ENCODE measurements around the gene MRPL49.
A peak's percentile ranks its signal among the peaks of the same experiment; 100 is the strongest.

The MRPL49 gene

GRCh38 chr11:65107078-65107477 is 15.0 kb upstream of the MRPL49 start:
- H3K4me1 ChIP-seq (ENCODE audit: control insufficient read depth, low read depth, low read length): no peaks in the 10 kb centered on the region
- H3K27ac ChIP-seq (ENCODE audit: low read length): no peak overlapping the region
- no peak overlapping the region for H3K9ac ChIP-seq (ENCODE audit: low read length)
- H3K4me3 ChIP-seq (ENCODE audit: low read length): no peak overlapping the region
- H3K9me3 ChIP-seq (ENCODE audit: control insufficient read depth, low read depth, low read length): no peaks in the 10 kb centered on the region
- H3K27me3 ChIP-seq (ENCODE audit: control insufficient read depth, insufficient read depth, low read length): no peaks in the 10 kb centered on the region
- no peaks in the 10 kb centered on the region for H3K36me3 ChIP-seq (ENCODE audit: control insufficient read depth, low read depth, low read length)

GRCh38 chr11:65107751-65108468 is 14.2 kb upstream of the MRPL49 start:
- no peaks in the 10 kb centered on the region for H3K36me3 ChIP-seq (ENCODE audit: control insufficient read depth, low read depth, low read length)
- no peaks in the 10 kb centered on the region for H3K9me3 ChIP-seq (ENCODE audit: control insufficient read depth, low read depth, low read length)
- H3K4me3 ChIP-seq (ENCODE audit: low read length): no peak overlapping the region
- H3K9ac ChIP-seq (ENCODE audit: low read length): no peak overlapping the region
- no peak overlapping the region for H3K27ac ChIP-seq (ENCODE audit: low read length)
- H3K27me3 ChIP-seq (ENCODE audit: control insufficient read depth, insufficient read depth, low read length): no peaks in the 10 kb centered on the region
- no peaks in the 10 kb centered on the region for H3K4me1 ChIP-seq (ENCODE audit: control insufficient read depth, low read depth, low read length)

GRCh38 chr11:65108469-65109123 is 13.5 kb upstream of the MRPL49 start:
- no peak overlapping the region for H3K4me3 ChIP-seq (ENCODE audit: low read length)
- H3K9me3 ChIP-seq (ENCODE audit: control insufficient read depth, low read depth, low read length): no peaks in the 10 kb centered on the region
- peaks cover 5% of the 10 kb centered on the region for H3K4me1 ChIP-seq (ENCODE audit: control insufficient read depth, low read depth, low read length)
- no peak overlapping the region for H3K27ac ChIP-seq (ENCODE audit: low read length)
- H3K36me3 ChIP-seq (ENCODE audit: control insufficient read depth, low read depth, low read length): no peaks in the 10 kb centered on the region
- H3K9ac ChIP-seq (ENCODE audit: low read length): no peak overlapping the region
- no peaks in the 10 kb centered on the region for H3K27me3 ChIP-seq (ENCODE audit: control insufficient read depth, insufficient read depth, low read length)

GRCh38 chr11:65109231-65110198 is 12.6 kb upstream of the MRPL49 start:
- Histone ChIP-seq H3K9ac (ENCODE audit: low read length) (no peak overlapping the region), H3K4me3 (ENCODE audit: low read length) (no peak overlapping the region), H3K36me3 (ENCODE audit: control insufficient read depth, low read depth, low read length) (no peaks in the 10 kb centered on the region), H3K4me1 (ENCODE audit: control insufficient read depth, low read depth, low read length) (peaks cover 5% of the 10 kb centered on the region), H3K27ac (ENCODE audit: low read length) (no peak overlapping the region), H3K27me3 (ENCODE audit: control insufficient read depth, insufficient read depth, low read length) (no peaks in the 10 kb centered on the region), H3K9me3 (ENCODE audit: control insufficient read depth, low read depth, low read length) (no peaks in the 10 kb centered on the region)

GRCh38 chr11:65110354-65110861 is 11.7 kb upstream of the MRPL49 start:
- Histone ChIP-seq H3K36me3 (ENCODE audit: control insufficient read depth, low read depth, low read length) (no peaks in the 10 kb centered on the region), H3K9me3 (ENCODE audit: control insufficient read depth, low read depth, low read length) (no peaks in the 10 kb centered on the region), H3K4me1 (ENCODE audit: control insufficient read depth, low read depth, low read length) (peaks cover 5% of the 10 kb centered on the region), H3K27ac (ENCODE audit: low read length) (no peak overlapping the region), H3K4me3 (ENCODE audit: low read length) (no peak overlapping the region), H3K27me3 (ENCODE audit: control insufficient read depth, insufficient read depth, low read length) (no peaks in the 10 kb centered on the region), H3K9ac (ENCODE audit: low read length) (no peak overlapping the region)

GRCh38 chr11:65111159-65111743 is 10.9 kb upstream of the MRPL49 start:
- H3K4me3 ChIP-seq (ENCODE audit: low read length): no peak overlapping the region
- H3K9ac ChIP-seq (ENCODE audit: low read length): no peak overlapping the region
- no peaks in the 10 kb centered on the region for H3K9me3 ChIP-seq (ENCODE audit: control insufficient read depth, low read depth, low read length)
- H3K27me3 ChIP-seq (ENCODE audit: control insufficient read depth, insufficient read depth, low read length): no peaks in the 10 kb centered on the region
- no peaks in the 10 kb centered on the region for H3K36me3 ChIP-seq (ENCODE audit: control insufficient read depth, low read depth, low read length)
- peaks cover 5% of the 10 kb centered on the region for H3K4me1 ChIP-seq (ENCODE audit: control insufficient read depth, low read depth, low read length)
- H3K27ac ChIP-seq (ENCODE audit: low read length): no peak overlapping the region

- Histone ChIP-seq H3K9me3 (ENCODE audit: control insufficient read depth, low read depth, low read length) (no peaks in the 10 kb centered on the region), H3K36me3 (ENCODE audit: control insufficient read depth, low read depth, low read length) (no peaks in the 10 kb centered on the region), H3K4me1 (ENCODE audit: control insufficient read depth, low read depth, low read length) (peaks cover 8% of the 10 kb centered on the region), H3K27ac (ENCODE audit: low read length) (no peak within 1 kb of the TSS), H3K9ac (ENCODE audit: low read length) (peak within 1 kb of the TSS; percentile 77), H3K4me3 (ENCODE audit: low read length) (peak within 1 kb of the TSS; percentile 85), H3K27me3 (ENCODE audit: control insufficient read depth, insufficient read depth, low read length) (no peaks in the 10 kb centered on the region)
Observed at GRCh38 chr11:65111744-65112545, 10.2 kb upstream of the MRPL49 start, which contains the start of gene TM7SF2. TSS of gene TM7SF2 (plus strand) at chr11:65111872. CDS start at chr11:65112016, 144 bp downstream.

GRCh38 chr11:65112546-65113360 is 9.4 kb upstream of the MRPL49 start:
- Histone ChIP-seq H3K9ac (ENCODE audit: low read length) (peak overlapping the region; percentile 77), H3K4me1 (ENCODE audit: control insufficient read depth, low read depth, low read length) (peaks cover 8% of the 10 kb centered on the region), H3K27ac (ENCODE audit: low read length) (no peak overlapping the region), H3K9me3 (ENCODE audit: control insufficient read depth, low read depth, low read length) (no peaks in the 10 kb centered on the region), H3K4me3 (ENCODE audit: low read length) (peak overlapping the region; percentile 85), H3K36me3 (ENCODE audit: control insufficient read depth, low read depth, low read length) (no peaks in the 10 kb centered on the region), H3K27me3 (ENCODE audit: control insufficient read depth, insufficient read depth, low read length) (no peaks in the 10 kb centered on the region)

- H3K27ac ChIP-seq (ENCODE audit: low read length): no peak overlapping the region
- H3K9ac ChIP-seq (ENCODE audit: low read length): peak overlapping the region; percentile 77
- H3K27me3 ChIP-seq (ENCODE audit: control insufficient read depth, insufficient read depth, low read length): no peaks in the 10 kb centered on the region
- no peaks in the 10 kb centered on the region for H3K9me3 ChIP-seq (ENCODE audit: control insufficient read depth, low read depth, low read length)
- no peaks in the 10 kb centered on the region for H3K36me3 ChIP-seq (ENCODE audit: control insufficient read depth, low read depth, low read length)
- H3K4me1 ChIP-seq (ENCODE audit: control insufficient read depth, low read depth, low read length): peaks cover 8% of the 10 kb centered on the region
- H3K4me3 ChIP-seq (ENCODE audit: low read length): peak overlapping the region; percentile 85
Observed at GRCh38 chr11:65113361-65113756, 8.8 kb upstream of the MRPL49 start.

- Histone ChIP-seq H3K9ac (ENCODE audit: low read length) (no peak overlapping the region), H3K27ac (ENCODE audit: low read length) (no peak overlapping the region)
Observed at GRCh38 chr11:65113839-65114238, 8.3 kb upstream of the MRPL49 start.

More at GRCh38 chr11:65113839-65114238, 8.3 kb upstream of the MRPL49 start:
- H3K4me3 ChIP-seq (ENCODE audit: low read length): no peak overlapping the region
- peaks cover 8% of the 10 kb centered on the region for H3K4me1 ChIP-seq (ENCODE audit: control insufficient read depth, low read depth, low read length)
- no peaks in the 10 kb centered on the region for H3K9me3 ChIP-seq (ENCODE audit: control insufficient read depth, low read depth, low read length)
- H3K36me3 ChIP-seq (ENCODE audit: control insufficient read depth, low read depth, low read length): peaks cover 4% of the 10 kb centered on the region
- no peaks in the 10 kb centered on the region for H3K27me3 ChIP-seq (ENCODE audit: control insufficient read depth, insufficient read depth, low read length)

All from iPS-18a (cell line).